Measurements from ENCODE around the gene GGT1. TPM values are rescaled to one million over a fixed set of nuclear protein-coding genes. Genes with fewer than 3 reads are reported as not detected.
"Not testable (repeated sequence)": the region's sequence is repeated elsewhere in the genome, so short reads cannot be mapped to it uniquely, and the experiment has no call there.

The GGT1 gene
- 1.1 TPM for polyA plus RNA-seq (2013, experiment 1 of 2; ENCODE audit: insufficient read length)
- 0.96 TPM for polyA plus RNA-seq (2013, experiment 2 of 2; ENCODE audit: insufficient read length)

- not testable (repeated sequence) for DNase-seq
Observed at GRCh38 chr22:24602847-24603769, at the start of gene GGT1. Gene GGT1 (plus strand): TSS chr22:24603193. CDS start chr22:24611082, 7,889 bp downstream.

GRCh38 chr22:24553597-24554312, 49.2 kb upstream of the GGT1 start:
- DNase-seq: no peak

- peak; percentile 50 for DNase-seq
Observed at GRCh38 chr22:24554313-24555164, 48.5 kb upstream of the GGT1 start, which contains the start of gene GUCD1. Gene GUCD1 (minus strand): TSS chr22:24555138. CDS start chr22:24554991, 147 bp downstream.

GRCh38 chr22:24555165-24556039, 47.6 kb upstream of the GGT1 start, which contains the start of gene SNRPD3:
Gene SNRPD3 (plus strand): TSS chr22:24555999. CDS start chr22:24557675, 1,676 bp downstream.
- peak; percentile 98 for DNase-seq

GRCh38 chr22:24559471-24559870, 43.5 kb upstream of the GGT1 start:
- no peak for DNase-seq

- no peak for DNase-seq
Observed at GRCh38 chr22:24563246-24563645, 39.7 kb upstream of the GGT1 start.

- no peak for DNase-seq
Observed at GRCh38 chr22:24564376-24565058, 38.5 kb upstream of the GGT1 start.

- no peak for DNase-seq
Observed at GRCh38 chr22:24565077-24565476, 37.9 kb upstream of the GGT1 start.

GRCh38 chr22:24566899-24567511, 36.0 kb upstream of the GGT1 start:
- DNase-seq: no peak

GRCh38 chr22:24567668-24568067, 35.3 kb upstream of the GGT1 start:
- DNase-seq: no peak

- DNase-seq: no peak
Observed at GRCh38 chr22:24571266-24571665, 31.7 kb upstream of the GGT1 start.

GRCh38 chr22:24576778-24577177, 26.2 kb upstream of the GGT1 start:
- DNase-seq: no peak

- DNase-seq: no peak
Observed at GRCh38 chr22:24578355-24579257, 24.4 kb upstream of the GGT1 start.

- DNase-seq: no peak
Observed at GRCh38 chr22:24579258-24579601, 23.8 kb upstream of the GGT1 start.

GRCh38 chr22:24580276-24580675, 22.7 kb upstream of the GGT1 start:
- peak; percentile 63 for DNase-seq

- no peak for DNase-seq
Observed at GRCh38 chr22:24582056-24582814, 20.8 kb upstream of the GGT1 start.

- peak; percentile 30 for DNase-seq
Observed at GRCh38 chr22:24583221-24584165, 19.5 kb upstream of the GGT1 start.

All from fibroblast of skin of back (primary cell).